GM10847 (cell line): ENCODE data around the gene PRTG.

ENCODE experiments used
- POLR2A ChIP-seq: IDR thresholded peaks from 2 replicates; pipeline ENCODE4 v1.6.1; 2011; ENCODE audit not compliant: insufficient read length; ENCODE audit errors: extremely low read depth

Gene PRTG

GRCh38 chr15:55676507-55676906, 66.4 kb downstream of the PRTG start:
- TF ChIP-seq POLR2A: no peak

GRCh38 chr15:55673287-55673686, 69.7 kb downstream of the PRTG start:
- TF ChIP-seq POLR2A: no peak

- TF ChIP-seq POLR2A: no peak
Measured at GRCh38 chr15:55669270-55669669, 73.7 kb downstream of the PRTG start.

GRCh38 chr15:55665605-55666227, 77.2 kb downstream of the PRTG start:
- TF ChIP-seq POLR2A: no peak

- TF ChIP-seq POLR2A: no peak
Measured at GRCh38 chr15:55661428-55661827, 81.5 kb downstream of the PRTG start.

- TF ChIP-seq POLR2A: no peak
Measured at GRCh38 chr15:55660153-55660552, 82.8 kb downstream of the PRTG start.

GRCh38 chr15:55659481-55659880, 83.5 kb downstream of the PRTG start:
- TF ChIP-seq POLR2A: no peak

GRCh38 chr15:55658886-55659285, 84.1 kb downstream of the PRTG start:
- no peak for TF ChIP-seq POLR2A

- no peak for TF ChIP-seq POLR2A
Measured at GRCh38 chr15:55654561-55655031, 88.4 kb downstream of the PRTG start.

- no peak for TF ChIP-seq POLR2A
Measured at GRCh38 chr15:55652909-55653495, 90.0 kb downstream of the PRTG start.

- no peak for TF ChIP-seq POLR2A
Measured at GRCh38 chr15:55652359-55652758, 90.6 kb downstream of the PRTG start.

GRCh38 chr15:55649058-55649423, 93.9 kb downstream of the PRTG start:
- no peak for TF ChIP-seq POLR2A

GRCh38 chr15:55638764-55639163, 104.2 kb downstream of the PRTG start:
- TF ChIP-seq POLR2A: no peak

- TF ChIP-seq POLR2A: no peak
Measured at GRCh38 chr15:55637086-55637485, 105.9 kb downstream of the PRTG start.

GRCh38 chr15:55633731-55634130, 109.2 kb downstream of the PRTG start:
- no peak for TF ChIP-seq POLR2A

GRCh38 chr15:55632434-55632833, 110.5 kb downstream of the PRTG start:
- TF ChIP-seq POLR2A: no peak

- TF ChIP-seq POLR2A: no peak
Measured at GRCh38 chr15:55630858-55631257, 112.1 kb downstream of the PRTG start.
